Testis (tissue), 2 donors: Measurements from ENCODE around the gene LRPAP1.

Source experiments
- CTCF ChIP-seq, 3 experiments: fragments of 450-650 bp in 2 of 3; fragments of 200-600 bp in 1 of 3; sonication (generic) in 1 of 3; IDR thresholded peaks; one replicate each; pipeline ENCODE4 v1.5.1; 2016 to 2019; ENCODE audit warnings: antibody characterized with exemption in 3 of 3, mild to moderate bottlenecking in 2 of 3, moderate library complexity in 1 of 3
- POLR2A ChIP-seq: fragments of 450-650 bp; IDR thresholded peaks from one replicate; pipeline ENCODE4 v1.6.1; 2017; ENCODE audit warnings: antibody characterized with exemption, mild to moderate bottlenecking, moderate library complexity

- TF ChIP-seq CTCF (IDR thresholded peaks at IDR 0.05) (no peak), POLR2A (no peak)
These were observed 69.3 kb downstream of the LRPAP1 start, which contains the start of gene DOK7 for GRCh38 chr4:3462790-3463415.
